HCT116 (cell line): ENCODE data around the gene SEC22A. TPM values are rescaled to one million over a fixed set of nuclear protein-coding genes. Genes with fewer than 3 reads are reported as not detected.
A peak's percentile ranks its signal among the peaks of the same experiment; 100 is the strongest.

ENCODE experiments used
- ATAC-seq: fragments of 200-7000 bp; cut with Tn5 transposase; 2 replicates; pipeline ENCODE4 v1.9.1; 2020; ENCODE audit warnings: mild to moderate bottlenecking, moderate library complexity
- BruUV-seq: library from RNA; stranded (reverse); fragments of 400-500 nt; replicated peaks from 2 replicates; lab custom pipeline; 2021; lab: Mats Ljungman, UMichigan
- CTCF ChIA-PET: fragments of 300-600 bp; sonication (Branson Sonifier 250); formaldehyde crosslinking; loops from one replicate; lab custom pipeline; 2021; ENCODE audit warnings: antibody characterized with exemption; lab: Charles Lee
- POLR2A ChIA-PET: fragments of 300-600, 350-600 bp; sonication (Branson Sonifier 250); formaldehyde crosslinking; loops from one replicate; lab custom pipeline; 2021; ENCODE audit warnings: antibody characterized with exemption; lab: Charles Lee
- RAD21 ChIA-PET, 2 experiments: fragments of 300-600 bp; sonication (Branson Sonifier 250); formaldehyde crosslinking; loops; one replicate each; lab custom pipeline; 2023; ENCODE audit warnings: low total read pairs in 2 of 2; ENCODE audit not compliant: uncharacterized antibody in 2 of 2, unreplicated experiment in 2 of 2, low non-redundant PET in 1 of 2; lab: Charles Lee
- DNase-seq: peaks from one replicate; pipeline ENCODE4 v3.0.0-alpha.2; 2010; ENCODE audit warnings: low read depth, low spot score
- H2AFZ ChIP-seq: fragments of 200-600 bp; shearing (Covaris generic), sonication (generic); 2 replicates; pipeline ENCODE4 v1.6.1; 2017; ENCODE audit warnings: low read depth, mixed run types, mixed read lengths, antibody characterized with exemption, low read length; ENCODE audit not compliant: poor library complexity, severe bottlenecking
- H3K27ac ChIP-seq: 2 replicates; pipeline ENCODE4 v1.5.1; 2012; ENCODE audit warnings: low read depth, low read length
- H3K27me3 ChIP-seq: fragments of 200-600 bp; sonication (generic); 2 replicates; pipeline ENCODE4 v1.6.1; 2016; ENCODE audit warnings: mixed run types, low read length, mixed read lengths; ENCODE audit not compliant: insufficient read depth
- H3K36me3 ChIP-seq, 2 experiments: fragments of 200-500 bp in 1 of 2; fragments of 200-600 bp in 1 of 2; sonication (Bioruptor generic) in 1 of 2; sonication (generic) in 1 of 2; 2 replicates each; pipeline versions ENCODE4 v1.5.1 to v1.6.1; 2014 to 2016; ENCODE audit warnings: low read length in 2 of 2, inconsistent platforms in 1 of 2, mixed read lengths in 1 of 2, mixed run types in 1 of 2; ENCODE audit not compliant: insufficient read depth in 2 of 2, control insufficient read depth in 1 of 2
- H3K4me1 ChIP-seq, 2 experiments: fragments of 200-600 bp in 1 of 2; sonication (generic) in 1 of 2; 2 replicates each; pipeline versions ENCODE4 v1.5.1 to v1.6.1; 2012 to 2017; ENCODE audit warnings: low read length in 2 of 2, inconsistent platforms in 1 of 2, mild to moderate bottlenecking in 1 of 2, mixed read lengths in 1 of 2, mixed run types in 1 of 2, moderate library complexity in 1 of 2; ENCODE audit not compliant: insufficient read depth in 2 of 2, control insufficient read depth in 1 of 2
- H3K4me2 ChIP-seq: fragments of 200-600 bp; sonication (generic); 2 replicates; pipeline ENCODE4 v1.6.1; 2017; ENCODE audit warnings: mixed run types, low read length, mixed read lengths
- H3K4me3 ChIP-seq, 2 experiments: fragments of 200-600 bp in 1 of 2; sonication (generic) in 1 of 2; replicated peaks in 1 of 2; 2 replicates each; pipeline ENCODE4 v1.5.1; 2011 to 2016; ENCODE audit warnings: low read length in 2 of 2, control low read depth in 1 of 2, low read depth in 1 of 2, mild to moderate bottlenecking in 1 of 2, mixed read lengths in 1 of 2, mixed run types in 1 of 2
- H3K79me2 ChIP-seq: fragments of 200-600 bp; sonication (generic); 2 replicates; pipeline ENCODE4 v1.6.1; 2017; ENCODE audit warnings: mild to moderate bottlenecking, mixed run types, low read length, moderate library complexity, mixed read lengths; ENCODE audit not compliant: insufficient read depth
- H3K9ac ChIP-seq: fragments of 200-600 bp; sonication (generic); 2 replicates; pipeline ENCODE4 v1.6.1; 2016; ENCODE audit warnings: low read length, mixed read lengths
- H3K9me2 ChIP-seq: fragments of 200-600 bp; sonication (generic), shearing (Covaris generic); 2 replicates; pipeline ENCODE4 v1.6.1; 2017; ENCODE audit warnings: mixed run types, mild to moderate bottlenecking, moderate library complexity; ENCODE audit not compliant: insufficient read depth
- H3K9me3 ChIP-seq, 2 experiments: fragments of 200-500 bp in 1 of 2; fragments of 200-600 bp in 1 of 2; sonication (Bioruptor generic) in 1 of 2; sonication (generic) in 1 of 2; 2 replicates each; pipeline ENCODE4 v1.6.1; 2014 to 2017; ENCODE audit warnings: low read length in 2 of 2, mixed read lengths in 2 of 2, inconsistent platforms in 1 of 2, low read depth in 1 of 2, mild to moderate bottlenecking in 1 of 2, mixed run types in 1 of 2, moderate library complexity in 1 of 2; ENCODE audit not compliant: control insufficient read depth in 1 of 2, insufficient read depth in 1 of 2
- H4K20me1 ChIP-seq: fragments of 200-600 bp; sonication (generic), shearing (Covaris generic); 2 replicates; pipeline ENCODE4 v1.6.1; 2017; ENCODE audit warnings: mixed run types, mild to moderate bottlenecking, moderate library complexity; ENCODE audit not compliant: insufficient read depth
- CBX3 ChIP-seq: IDR thresholded peaks from 2 replicates; pipeline ENCODE4 v1.6.1; 2012; ENCODE audit warnings: low read depth
- CTCF ChIP-seq, 3 experiments: fragments of 200-600 bp in 1 of 3; sonication (generic) in 1 of 3; IDR thresholded peaks in 2 of 3; conservative IDR thresholded peaks in 1 of 3; 2 replicates each; pipeline ENCODE4 v1.5.1; 2012 to 2017; ENCODE audit warnings: low read depth in 2 of 3, low read length in 2 of 3, antibody characterized with exemption in 1 of 3, borderline replicate concordance in 1 of 3, control low read depth in 1 of 3, mild to moderate bottlenecking in 1 of 3, mixed read lengths in 1 of 3, mixed run types in 1 of 3, moderate library complexity in 1 of 3; ENCODE audit not compliant: insufficient read depth in 1 of 3
- EGR1 ChIP-seq: IDR thresholded peaks from 2 replicates; pipeline ENCODE4 v1.6.1; 2012; ENCODE audit warnings: low read depth
- ELF1 ChIP-seq: IDR thresholded peaks from 2 replicates; pipeline ENCODE4 v1.6.1; 2012; ENCODE audit warnings: low read depth, borderline replicate concordance
- EZH2 ChIP-seq: fragments of 200-600 bp; sonication (generic); IDR thresholded peaks from 2 replicates; pipeline ENCODE4 v1.6.1; 2017; ENCODE audit warnings: antibody characterized with exemption, mixed run types
- EZH2phosphoT487 ChIP-seq: fragments of 200-600 bp; IDR thresholded peaks from 2 replicates; pipeline ENCODE4 v1.6.1; 2018; ENCODE audit warnings: antibody characterized with exemption, borderline replicate concordance
- JUND ChIP-seq: IDR thresholded peaks from 2 replicates; pipeline ENCODE4 v1.6.1; 2012
- POLR2A ChIP-seq: IDR thresholded peaks from 2 replicates; pipeline ENCODE4 v1.7.0; 2011; ENCODE audit warnings: borderline replicate concordance; ENCODE audit not compliant: insufficient read depth, insufficient read length; ENCODE audit errors: extremely low read depth
- POLR2AphosphoS5 ChIP-seq: IDR thresholded peaks from 2 replicates; pipeline ENCODE4 v1.6.1; 2011; ENCODE audit warnings: mild to moderate bottlenecking, low read depth, low read length, moderate library complexity
- RAD21 ChIP-seq: IDR thresholded peaks from 2 replicates; pipeline ENCODE4 v1.6.1; 2012; ENCODE audit warnings: low read depth, mild to moderate bottlenecking
- REST ChIP-seq: IDR thresholded peaks from 2 replicates; pipeline ENCODE4 v1.6.1; 2012; ENCODE audit warnings: low read depth
- SIN3A ChIP-seq: IDR thresholded peaks from 2 replicates; pipeline ENCODE4 v1.6.1; 2012; ENCODE audit warnings: low read depth
- SRF ChIP-seq: IDR thresholded peaks from 2 replicates; pipeline ENCODE4 v1.6.1; 2012; ENCODE audit warnings: low read depth
- TCF7L2 ChIP-seq: IDR thresholded peaks from 2 replicates; pipeline ENCODE4 v1.7.0; 2011; ENCODE audit warnings: borderline replicate concordance, inconsistent platforms; ENCODE audit not compliant: insufficient read depth, insufficient read length; ENCODE audit errors: extremely low read depth
- ZFX ChIP-seq: fragments of 450-650 bp; IDR thresholded peaks from 2 replicates; pipeline ENCODE4 v1.6.1; 2017
- ZNF274 ChIP-seq: fragments of 200-500 bp; sonication (Bioruptor generic); IDR thresholded peaks from 2 replicates; pipeline ENCODE4 v1.6.1; 2014; ENCODE audit warnings: mild to moderate bottlenecking, low read depth, low read length, inconsistent platforms
- intact Hi-C: fragments of 100-400 bp; cut with micrococcal nuclease; formaldehyde crosslinking; loops from 2 replicates; pipeline ENCODE4 v1.10.0; 2022
- total RNA-seq: library from RNA; stranded (reverse); gene quantifications from one replicate; pipeline ENCODE4 v1.2.1, GENCODE V29; 2021; ENCODE audit not compliant: unreplicated experiment

The SEC22A gene
- total RNA-seq, 1 experiment from 2014 or later: 10.6 TPM

GRCh38 chr3:123194552-123194951, 7.2 kb upstream of the SEC22A start:
- no TSS peak for BruUV-seq
- no peaks in the 10 kb centered on the region for H4K20me1 ChIP-seq
- ATAC-seq: peak; percentile 95
- H3K4me2 ChIP-seq: peak overlapping the region; percentile 33; the same call in 1 of the 2 replicates
- intact Hi-C loops: no loop called here
- H3K9me2 ChIP-seq: no peaks in the 10 kb centered on the region
- RAD21 ChIA-PET: no interaction called here
- no peaks in the 10 kb centered on the region for H3K27me3 ChIP-seq
- TF ChIP-seq REST: no peak
- no peak for TF ChIP-seq EGR1
- TF ChIP-seq ZFX: no peak
- TF ChIP-seq EZH2phosphoT487: no peak
- no peak for TF ChIP-seq ZNF274
- TF ChIP-seq RAD21: peak; percentile 37; the same call in 1 of the 2 replicates
- no peak for TF ChIP-seq SRF
- TF ChIP-seq EZH2: no peak
- TF ChIP-seq POLR2AphosphoS5: no peak
- no peak for TF ChIP-seq POLR2A
- TF ChIP-seq CTCF (IDR thresholded peaks at IDR 0.05 in 2 of 3, conservative IDR thresholded peaks at IDR 0.05 in 1 of 3; ENCODE audit: borderline replicate concordance in 1 of 3, insufficient read depth in 1 of 3, low read depth in 2 of 3, low read length in 2 of 3): peak; percentile 17 to 66 (median 55); a peak in 5 of 6 replicates
- no peak for TF ChIP-seq JUND
- TF ChIP-seq ELF1: no peak
- no peak for TF ChIP-seq TCF7L2
- TF ChIP-seq SIN3A: no peak
- no peak for TF ChIP-seq CBX3
- TF ChIP-seq, all 23 proteins: peak for 2
- Histone ChIP-seq H3K4me3 (no peak overlapping the region), H3K9me3 (no peaks in the 10 kb centered on the region), H3K9ac (no peak overlapping the region), H3K27ac (no peak overlapping the region), H3K4me1 (no peaks in the 10 kb centered on the region), H3K36me3 (no peaks in the 10 kb centered on the region), H2AFZ (no peak overlapping the region), H3K79me2 (no peaks in the 10 kb centered on the region)
- CTCF ChIA-PET: interaction anchor here (0.7 kb wide), 1 partner anchor 86 kb away, joined by 3 read pairs; no protein-coding TSS in a partner anchor
- POLR2A ChIA-PET: no interaction called here
- DNase-seq: peak; percentile 22
